GM12874 (cell line): ENCODE measurements around the gene RASSF6.

Experiments
- CTCF ChIP-seq: IDR thresholded peaks from 2 replicates; pipeline ENCODE4 v1.5.1; 2011; ENCODE audit warnings: low read depth, mild to moderate bottlenecking, control low read depth, low read length, moderate library complexity; ENCODE audit not compliant: insufficient read depth

Gene RASSF6

GRCh38 chr4:73608689-73609594, 11.3 kb downstream of the RASSF6 start:
- TF ChIP-seq CTCF, result no peak

- no peak for TF ChIP-seq CTCF
Observed at GRCh38 chr4:73607375-73608033, 12.7 kb downstream of the RASSF6 start.

- no peak for TF ChIP-seq CTCF
Observed at GRCh38 chr4:73606465-73606974, 13.7 kb downstream of the RASSF6 start.

- no peak for TF ChIP-seq CTCF
Observed at GRCh38 chr4:73603854-73604584, 16.2 kb downstream of the RASSF6 start.

- no peak for TF ChIP-seq CTCF
Observed at GRCh38 chr4:73603271-73603710, 16.9 kb downstream of the RASSF6 start.

GRCh38 chr4:73600954-73601353, 19.3 kb downstream of the RASSF6 start:
- no peak for TF ChIP-seq CTCF

- no peak for TF ChIP-seq CTCF
Observed at GRCh38 chr4:73599182-73599581, 21.1 kb downstream of the RASSF6 start.
